WTC11 (cell line): Measurements from ENCODE around the gene CCDC51. TPM values are rescaled to one million over a fixed set of nuclear protein-coding genes. Genes with fewer than 3 reads are reported as not detected.

Source experiments
- ATAC-seq: fragments of 200-7000 bp; cut with Tn5 transposase; 2 replicates; pipeline ENCODE4 v1.10.0; 2021; ENCODE audit warnings: mild to moderate bottlenecking, moderate library complexity
- CTCF ChIA-PET: fragments of 300-600 bp; sonication (Branson Sonifier 250); formaldehyde crosslinking; loops from one replicate; lab custom pipeline; 2021; ENCODE audit warnings: antibody characterized with exemption; lab: Charles Lee
- POLR2A ChIA-PET: fragments of 350-600 bp; sonication (Branson Sonifier 250); formaldehyde crosslinking; loops from one replicate; lab custom pipeline; 2021; ENCODE audit warnings: antibody characterized with exemption; lab: Charles Lee
- DNase-seq: peaks from one replicate; pipeline ENCODE4 v3.0.0; 2021; ENCODE audit warnings: low spot score
- H3K27ac Mint-ChIP-seq: 2 replicates; pipeline ENCODE4 v1.8.0; 2021; ENCODE audit warnings: mixed read lengths
- H3K27me3 Mint-ChIP-seq: 2 replicates; pipeline ENCODE4 v1.8.0; 2021; ENCODE audit warnings: low read depth, mild to moderate bottlenecking, moderate library complexity, mixed read lengths
- H3K36me3 Mint-ChIP-seq: 2 replicates; pipeline ENCODE4 v1.8.0; 2021; ENCODE audit warnings: mixed read lengths
- H3K4me1 Mint-ChIP-seq: 2 replicates; pipeline ENCODE4 v1.8.0; 2022; ENCODE audit warnings: mixed read lengths
- H3K4me3 Mint-ChIP-seq: 2 replicates; pipeline ENCODE4 v1.8.0; 2021; ENCODE audit warnings: mild to moderate bottlenecking, moderate library complexity, mixed read lengths
- H3K9me3 Mint-ChIP-seq: 2 replicates; pipeline ENCODE4 v1.8.0; 2021; ENCODE audit warnings: mixed read lengths
- ELF4 ChIP-seq: sonication (generic); formaldehyde crosslinking; IDR thresholded peaks from 2 replicates; pipeline ENCODE4 v1.8.1; 2022; ENCODE audit warnings: low read depth, mild to moderate bottlenecking, moderate library complexity, missing genetic modification reagents
- ESRRA ChIP-seq: sonication (generic); formaldehyde crosslinking; IDR thresholded peaks from 2 replicates; pipeline ENCODE4 v1.8.1; 2022; ENCODE audit warnings: mild to moderate bottlenecking, missing genetic modification reagents, borderline replicate concordance
- GABPB1 ChIP-seq: sonication (generic); formaldehyde crosslinking; IDR thresholded peaks from 2 replicates; pipeline ENCODE4 v1.8.1; 2023; ENCODE audit warnings: mild to moderate bottlenecking, missing genetic modification reagents
- JUN ChIP-seq: sonication (generic); formaldehyde crosslinking; IDR thresholded peaks from 2 replicates; pipeline ENCODE4 v1.8.0; 2023; ENCODE audit warnings: mild to moderate bottlenecking, missing genetic modification reagents
- MXD4 ChIP-seq: fragments of 250-450 bp; sonication (Bioruptor Pico); IDR thresholded peaks from 2 replicates; pipeline ENCODE4 v1.8.0; 2021; ENCODE audit warnings: mild to moderate bottlenecking, moderate library complexity, borderline replicate concordance
- RORB ChIP-seq: fragments of 250-450 bp; sonication (Bioruptor Pico); IDR thresholded peaks from 2 replicates; pipeline ENCODE4 v1.9.0; 2021; ENCODE audit warnings: mild to moderate bottlenecking
- TCF7 ChIP-seq: sonication (generic); formaldehyde crosslinking; IDR thresholded peaks from 2 replicates; pipeline ENCODE4 v1.8.0; 2022; ENCODE audit warnings: mild to moderate bottlenecking, low read depth, missing genetic modification reagents, moderate library complexity
- ZNF232 ChIP-seq: sonication (generic); formaldehyde crosslinking; IDR thresholded peaks from 2 replicates; pipeline ENCODE4 v1.8.0; 2022; ENCODE audit warnings: mild to moderate bottlenecking, missing genetic modification reagents
- total RNA-seq: library from RNA; stranded (reverse); gene quantifications from 3 replicates; pipeline ENCODE4 v1.2.3, GENCODE V29; 2021
- TF ChIP-seq, protein P1 (sequence below): sonication (generic); formaldehyde crosslinking; IDR thresholded peaks from 2 replicates; pipeline ENCODE4 v1.8.1; 2023; ENCODE audit warnings: mild to moderate bottlenecking, missing genetic modification reagents, moderate library complexity
- TF ChIP-seq, protein P2 (sequence below): sonication (generic); formaldehyde crosslinking; IDR thresholded peaks from 2 replicates; pipeline ENCODE4 v1.8.1; 2023; ENCODE audit warnings: mild to moderate bottlenecking, missing genetic modification reagents
- TF ChIP-seq, protein P3 (sequence below): sonication (generic); formaldehyde crosslinking; IDR thresholded peaks from 2 replicates; pipeline ENCODE4 v1.8.0; 2022; ENCODE audit warnings: missing genetic modification reagents
- TF ChIP-seq, protein P4 (sequence below): sonication (generic); formaldehyde crosslinking; conservative IDR thresholded peaks from 2 replicates; pipeline ENCODE4 v1.8.1; 2023; ENCODE audit warnings: mild to moderate bottlenecking, low read depth, missing genetic modification reagents, moderate library complexity
- TF ChIP-seq, protein P5 (sequence below): fragments of 250-450 bp; sonication (Bioruptor Pico); conservative IDR thresholded peaks from 2 replicates; pipeline ENCODE4 v1.9.0; 2021; ENCODE audit warnings: mild to moderate bottlenecking
- TF ChIP-seq, protein P6 (sequence below): sonication (generic); formaldehyde crosslinking; IDR thresholded peaks from 2 replicates; pipeline ENCODE4 v1.8.1; 2022; ENCODE audit warnings: mild to moderate bottlenecking, moderate library complexity, missing genetic modification reagents
- TF ChIP-seq, protein P7 (sequence below): sonication (generic); formaldehyde crosslinking; IDR thresholded peaks from 2 replicates; pipeline ENCODE4 v1.8.1; 2022; ENCODE audit warnings: missing genetic modification reagents, borderline replicate concordance
- TF ChIP-seq, protein P8 (sequence below): fragments of 200-600 bp; IDR thresholded peaks from 2 replicates; pipeline ENCODE4 v1.8.0; 2022; ENCODE audit warnings: antibody characterized with exemption

The CCDC51 gene
- total RNA-seq, 1 experiment from 2014 or later: 25.1 TPM

DNA sequence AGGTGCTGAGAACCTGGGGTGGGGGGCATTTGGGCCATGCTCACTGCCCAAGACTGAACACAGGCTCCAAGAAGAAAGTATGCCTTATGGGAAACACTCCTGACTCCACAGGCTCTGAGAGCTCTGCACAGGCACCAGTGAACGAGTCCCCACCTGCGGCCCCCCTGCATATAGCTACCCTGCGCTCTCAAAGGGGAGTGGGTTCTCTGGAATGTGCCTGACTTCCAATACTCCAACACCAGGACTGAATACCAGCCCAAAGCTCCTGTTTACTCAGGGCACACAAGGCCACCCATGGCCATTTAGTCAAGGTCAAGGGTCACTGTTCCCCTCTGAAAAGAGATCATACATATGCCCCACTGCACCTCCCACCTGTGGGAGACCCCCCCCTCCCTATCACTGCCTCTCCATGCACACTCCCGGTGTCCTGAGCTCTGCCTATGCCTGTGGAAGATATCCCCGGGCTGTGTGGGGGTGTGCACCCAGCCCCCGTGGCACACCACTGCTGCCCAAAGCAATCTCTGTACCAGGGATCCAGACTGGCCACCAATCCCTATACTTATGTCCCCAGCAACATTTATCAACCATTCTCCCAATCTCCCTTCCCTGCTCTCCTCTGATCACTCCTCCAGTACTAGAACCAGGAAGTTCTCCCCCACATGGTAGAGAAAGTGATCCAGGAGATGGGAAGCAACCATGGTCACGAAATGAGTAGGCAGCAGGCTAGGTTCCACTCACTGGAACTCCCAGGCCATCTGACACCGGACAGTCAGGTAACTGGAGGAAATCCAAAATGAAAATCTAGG is 8.5 kb downstream of the CCDC51 start:
- TF ChIP-seq GABPB1 (CRISPR knock-in tag): peak; percentile 28; the same call in 1 of the 2 replicates
- no peak for TF ChIP-seq TCF7
- Mint-ChIP-seq H3K4me1 (peaks cover 46% of the 10 kb centered on the region), H3K27me3 (no peaks in the 10 kb centered on the region), H3K4me3 (peak overlapping the region; percentile 87; the same call in 1 of the 2 replicates), H3K9me3 (no peaks in the 10 kb centered on the region), H3K27ac (peak overlapping the region; percentile 87), H3K36me3 (peaks cover 36% of the 10 kb centered on the region)
- DNase-seq (no peak), ATAC-seq (no peak)
- ChIA-PET POLR2A (interaction anchor here (1.2 to 3.7 kb wide), 4 partner anchors 8 to 31 kb away, joined by 3 to 15 read pairs (median 4); partner anchors contain the start of genes CCDC51 and TMA7), CTCF (interaction anchor here (1.2 to 8.2 kb wide), 7 partner anchors 8 to 607 kb away, joined by 3 to 142 read pairs (median 9); partner anchors contain the start of genes CCDC51 and TMA7)

DNA sequence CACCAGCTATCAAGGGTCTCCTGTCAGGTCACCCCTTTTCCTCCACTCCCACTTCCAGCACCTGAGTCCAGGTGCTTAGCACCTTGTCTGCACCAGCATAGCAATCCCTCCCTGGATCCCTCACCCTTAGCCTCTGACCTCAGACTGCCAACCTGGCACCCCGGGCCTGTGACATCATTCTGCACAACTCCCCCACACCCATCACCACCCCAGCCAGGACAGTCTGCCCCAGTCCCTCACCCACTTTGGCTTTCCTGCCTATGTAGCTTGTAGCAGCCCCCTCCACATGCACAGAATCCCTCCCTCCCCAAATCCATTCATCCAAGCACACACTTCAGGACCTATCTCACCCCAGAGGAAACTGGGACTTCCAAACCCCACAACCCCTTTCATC is 9.2 kb downstream of the CCDC51 start:
- DNase-seq: no peak
- Mint-ChIP-seq H3K9me3 (no peaks in the 10 kb centered on the region), H3K27me3 (no peaks in the 10 kb centered on the region), H3K4me3 (peak overlapping the region; percentile 87), H3K4me1 (peaks cover 53% of the 10 kb centered on the region), H3K36me3 (peaks cover 36% of the 10 kb centered on the region), H3K27ac (peak overlapping the region; percentile 87)
- no peak for ATAC-seq
- ChIA-PET CTCF (interaction anchor here (1.2 to 8.2 kb wide), 5 partner anchors 9 to 30 kb away, joined by 4 to 142 read pairs (median 9); partner anchors contain the start of genes CCDC51 and TMA7), POLR2A (interaction anchor here (0.5 to 3.7 kb wide), 4 partner anchors 9 to 43 kb away, joined by 3 to 15 read pairs (median 4); partner anchors contain the start of genes CCDC51 and TMA7)
- TF ChIP-seq, protein P1, sequence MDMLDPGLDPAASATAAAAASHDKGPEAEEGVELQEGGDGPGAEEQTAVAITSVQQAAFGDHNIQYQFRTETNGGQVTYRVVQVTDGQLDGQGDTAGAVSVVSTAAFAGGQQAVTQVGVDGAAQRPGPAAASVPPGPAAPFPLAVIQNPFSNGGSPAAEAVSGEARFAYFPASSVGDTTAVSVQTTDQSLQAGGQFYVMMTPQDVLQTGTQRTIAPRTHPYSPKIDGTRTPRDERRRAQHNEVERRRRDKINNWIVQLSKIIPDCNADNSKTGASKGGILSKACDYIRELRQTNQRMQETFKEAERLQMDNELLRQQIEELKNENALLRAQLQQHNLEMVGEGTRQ: no peak
- TF ChIP-seq, protein P2, sequence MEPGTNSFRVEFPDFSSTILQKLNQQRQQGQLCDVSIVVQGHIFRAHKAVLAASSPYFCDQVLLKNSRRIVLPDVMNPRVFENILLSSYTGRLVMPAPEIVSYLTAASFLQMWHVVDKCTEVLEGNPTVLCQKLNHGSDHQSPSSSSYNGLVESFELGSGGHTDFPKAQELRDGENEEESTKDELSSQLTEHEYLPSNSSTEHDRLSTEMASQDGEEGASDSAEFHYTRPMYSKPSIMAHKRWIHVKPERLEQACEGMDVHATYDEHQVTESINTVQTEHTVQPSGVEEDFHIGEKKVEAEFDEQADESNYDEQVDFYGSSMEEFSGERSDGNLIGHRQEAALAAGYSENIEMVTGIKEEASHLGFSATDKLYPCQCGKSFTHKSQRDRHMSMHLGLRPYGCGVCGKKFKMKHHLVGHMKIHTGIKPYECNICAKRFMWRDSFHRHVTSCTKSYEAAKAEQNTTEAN (CRISPR knock-in tag): no peak
- TF ChIP-seq ELF4 (CRISPR knock-in tag) (no peak), ZNF232 (CRISPR knock-in tag) (no peak), MXD4 (no peak), JUN (no peak), ESRRA (CRISPR knock-in tag) (no peak), RORB (CRISPR knock-in tag) (no peak)
- TF ChIP-seq, protein P3, sequence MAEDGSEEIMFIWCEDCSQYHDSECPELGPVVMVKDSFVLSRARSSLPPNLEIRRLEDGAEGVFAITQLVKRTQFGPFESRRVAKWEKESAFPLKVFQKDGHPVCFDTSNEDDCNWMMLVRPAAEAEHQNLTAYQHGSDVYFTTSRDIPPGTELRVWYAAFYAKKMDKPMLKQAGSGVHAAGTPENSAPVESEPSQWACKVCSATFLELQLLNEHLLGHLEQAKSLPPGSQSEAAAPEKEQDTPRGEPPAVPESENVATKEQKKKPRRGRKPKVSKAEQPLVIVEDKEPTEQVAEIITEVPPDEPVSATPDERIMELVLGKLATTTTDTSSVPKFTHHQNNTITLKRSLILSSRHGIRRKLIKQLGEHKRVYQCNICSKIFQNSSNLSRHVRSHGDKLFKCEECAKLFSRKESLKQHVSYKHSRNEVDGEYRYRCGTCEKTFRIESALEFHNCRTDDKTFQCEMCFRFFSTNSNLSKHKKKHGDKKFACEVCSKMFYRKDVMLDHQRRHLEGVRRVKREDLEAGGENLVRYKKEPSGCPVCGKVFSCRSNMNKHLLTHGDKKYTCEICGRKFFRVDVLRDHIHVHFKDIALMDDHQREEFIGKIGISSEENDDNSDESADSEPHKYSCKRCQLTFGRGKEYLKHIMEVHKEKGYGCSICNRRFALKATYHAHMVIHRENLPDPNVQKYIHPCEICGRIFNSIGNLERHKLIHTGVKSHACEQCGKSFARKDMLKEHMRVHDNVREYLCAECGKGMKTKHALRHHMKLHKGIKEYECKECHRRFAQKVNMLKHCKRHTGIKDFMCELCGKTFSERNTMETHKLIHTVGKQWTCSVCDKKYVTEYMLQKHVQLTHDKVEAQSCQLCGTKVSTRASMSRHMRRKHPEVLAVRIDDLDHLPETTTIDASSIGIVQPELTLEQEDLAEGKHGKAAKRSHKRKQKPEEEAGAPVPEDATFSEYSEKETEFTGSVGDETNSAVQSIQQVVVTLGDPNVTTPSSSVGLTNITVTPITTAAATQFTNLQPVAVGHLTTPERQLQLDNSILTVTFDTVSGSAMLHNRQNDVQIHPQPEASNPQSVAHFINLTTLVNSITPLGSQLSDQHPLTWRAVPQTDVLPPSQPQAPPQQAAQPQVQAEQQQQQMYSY: no peak
- TF ChIP-seq, protein P4, sequence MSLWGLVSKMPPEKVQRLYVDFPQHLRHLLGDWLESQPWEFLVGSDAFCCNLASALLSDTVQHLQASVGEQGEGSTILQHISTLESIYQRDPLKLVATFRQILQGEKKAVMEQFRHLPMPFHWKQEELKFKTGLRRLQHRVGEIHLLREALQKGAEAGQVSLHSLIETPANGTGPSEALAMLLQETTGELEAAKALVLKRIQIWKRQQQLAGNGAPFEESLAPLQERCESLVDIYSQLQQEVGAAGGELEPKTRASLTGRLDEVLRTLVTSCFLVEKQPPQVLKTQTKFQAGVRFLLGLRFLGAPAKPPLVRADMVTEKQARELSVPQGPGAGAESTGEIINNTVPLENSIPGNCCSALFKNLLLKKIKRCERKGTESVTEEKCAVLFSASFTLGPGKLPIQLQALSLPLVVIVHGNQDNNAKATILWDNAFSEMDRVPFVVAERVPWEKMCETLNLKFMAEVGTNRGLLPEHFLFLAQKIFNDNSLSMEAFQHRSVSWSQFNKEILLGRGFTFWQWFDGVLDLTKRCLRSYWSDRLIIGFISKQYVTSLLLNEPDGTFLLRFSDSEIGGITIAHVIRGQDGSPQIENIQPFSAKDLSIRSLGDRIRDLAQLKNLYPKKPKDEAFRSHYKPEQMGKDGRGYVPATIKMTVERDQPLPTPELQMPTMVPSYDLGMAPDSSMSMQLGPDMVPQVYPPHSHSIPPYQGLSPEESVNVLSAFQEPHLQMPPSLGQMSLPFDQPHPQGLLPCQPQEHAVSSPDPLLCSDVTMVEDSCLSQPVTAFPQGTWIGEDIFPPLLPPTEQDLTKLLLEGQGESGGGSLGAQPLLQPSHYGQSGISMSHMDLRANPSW: no peak
- TF ChIP-seq, protein P5, sequence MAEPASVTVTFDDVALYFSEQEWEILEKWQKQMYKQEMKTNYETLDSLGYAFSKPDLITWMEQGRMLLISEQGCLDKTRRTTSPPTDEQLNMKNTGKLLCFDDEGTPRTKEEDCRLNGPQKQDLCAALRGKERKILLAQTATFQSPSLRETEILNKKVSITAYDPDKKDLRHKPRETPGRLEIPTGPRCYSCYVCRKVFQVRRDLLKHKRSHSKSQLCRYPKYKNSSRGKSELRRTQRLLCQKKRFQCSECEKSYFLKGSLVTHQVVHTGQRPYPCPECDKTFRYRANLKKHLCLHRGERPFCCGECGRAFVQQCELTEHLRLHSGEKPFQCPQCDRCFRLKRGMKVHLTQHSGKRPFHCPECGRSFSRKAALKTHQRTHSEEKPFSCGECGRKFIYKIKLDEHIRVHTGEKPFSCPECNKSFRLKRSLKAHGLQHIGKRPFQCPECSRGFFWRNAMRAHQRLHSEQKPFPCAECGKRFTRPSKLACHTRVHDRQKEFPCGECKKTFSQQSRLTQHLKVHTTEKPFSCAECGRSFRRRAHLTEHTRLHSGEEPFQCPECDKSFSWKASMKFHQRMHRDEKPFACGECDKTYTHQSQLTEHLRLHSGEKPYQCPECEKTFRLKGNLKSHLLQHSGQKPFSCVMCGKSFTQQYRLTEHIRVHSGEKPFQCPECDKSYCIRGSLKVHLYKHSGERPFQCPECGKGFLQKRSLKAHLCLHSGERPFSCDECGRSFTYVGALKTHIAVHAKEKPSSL (CRISPR knock-in tag): no peak
- TF ChIP-seq, protein P6, sequence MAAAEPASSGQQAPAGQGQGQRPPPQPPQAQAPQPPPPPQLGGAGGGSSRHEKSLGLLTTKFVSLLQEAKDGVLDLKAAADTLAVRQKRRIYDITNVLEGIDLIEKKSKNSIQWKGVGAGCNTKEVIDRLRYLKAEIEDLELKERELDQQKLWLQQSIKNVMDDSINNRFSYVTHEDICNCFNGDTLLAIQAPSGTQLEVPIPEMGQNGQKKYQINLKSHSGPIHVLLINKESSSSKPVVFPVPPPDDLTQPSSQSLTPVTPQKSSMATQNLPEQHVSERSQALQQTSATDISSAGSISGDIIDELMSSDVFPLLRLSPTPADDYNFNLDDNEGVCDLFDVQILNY (CRISPR knock-in tag): no peak
- TF ChIP-seq, protein P7, sequence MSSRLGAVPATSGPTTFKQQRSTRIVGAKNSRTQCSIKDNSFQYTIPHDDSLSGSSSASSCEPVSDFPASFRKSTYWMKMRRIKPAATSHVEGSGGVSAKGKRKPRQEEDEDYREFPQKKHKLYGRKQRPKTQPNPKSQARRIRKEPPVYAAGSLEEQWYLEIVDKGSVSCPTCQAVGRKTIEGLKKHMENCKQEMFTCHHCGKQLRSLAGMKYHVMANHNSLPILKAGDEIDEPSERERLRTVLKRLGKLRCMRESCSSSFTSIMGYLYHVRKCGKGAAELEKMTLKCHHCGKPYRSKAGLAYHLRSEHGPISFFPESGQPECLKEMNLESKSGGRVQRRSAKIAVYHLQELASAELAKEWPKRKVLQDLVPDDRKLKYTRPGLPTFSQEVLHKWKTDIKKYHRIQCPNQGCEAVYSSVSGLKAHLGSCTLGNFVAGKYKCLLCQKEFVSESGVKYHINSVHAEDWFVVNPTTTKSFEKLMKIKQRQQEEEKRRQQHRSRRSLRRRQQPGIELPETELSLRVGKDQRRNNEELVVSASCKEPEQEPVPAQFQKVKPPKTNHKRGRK (CRISPR knock-in tag): no peak
- TF ChIP-seq, protein P8, sequence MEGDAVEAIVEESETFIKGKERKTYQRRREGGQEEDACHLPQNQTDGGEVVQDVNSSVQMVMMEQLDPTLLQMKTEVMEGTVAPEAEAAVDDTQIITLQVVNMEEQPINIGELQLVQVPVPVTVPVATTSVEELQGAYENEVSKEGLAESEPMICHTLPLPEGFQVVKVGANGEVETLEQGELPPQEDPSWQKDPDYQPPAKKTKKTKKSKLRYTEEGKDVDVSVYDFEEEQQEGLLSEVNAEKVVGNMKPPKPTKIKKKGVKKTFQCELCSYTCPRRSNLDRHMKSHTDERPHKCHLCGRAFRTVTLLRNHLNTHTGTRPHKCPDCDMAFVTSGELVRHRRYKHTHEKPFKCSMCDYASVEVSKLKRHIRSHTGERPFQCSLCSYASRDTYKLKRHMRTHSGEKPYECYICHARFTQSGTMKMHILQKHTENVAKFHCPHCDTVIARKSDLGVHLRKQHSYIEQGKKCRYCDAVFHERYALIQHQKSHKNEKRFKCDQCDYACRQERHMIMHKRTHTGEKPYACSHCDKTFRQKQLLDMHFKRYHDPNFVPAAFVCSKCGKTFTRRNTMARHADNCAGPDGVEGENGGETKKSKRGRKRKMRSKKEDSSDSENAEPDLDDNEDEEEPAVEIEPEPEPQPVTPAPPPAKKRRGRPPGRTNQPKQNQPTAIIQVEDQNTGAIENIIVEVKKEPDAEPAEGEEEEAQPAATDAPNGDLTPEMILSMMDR: no peak
